Liver (tissue), 9 donors: Measurements from ENCODE around the gene KDM3B. TPM values are rescaled to one million over a fixed set of nuclear protein-coding genes. Genes with fewer than 3 reads are reported as not detected.

Experiments
- DNase-seq: peaks from one replicate; pipeline ENCODE4 v3.0.0-alpha.2; 2017; ENCODE audit warnings: low spot score
- H3K27ac ChIP-seq, 2 donors: one replicate each; pipeline ENCODE4 v1.7.0; 2013; ENCODE audit warnings: inconsistent platforms in 2 of 2, low read length in 2 of 2, control low read depth in 1 of 2, low read depth in 1 of 2, mild to moderate bottlenecking in 1 of 2
- H3K27me3 ChIP-seq, 4 donors: one replicate each; pipeline versions ENCODE4 v1.6.1 to v1.7.0; 2013; ENCODE audit warnings: low read length in 3 of 4, inconsistent platforms in 1 of 4, mild to moderate bottlenecking in 1 of 4, moderate library complexity in 1 of 4; ENCODE audit not compliant: control insufficient read depth in 4 of 4, insufficient read depth in 4 of 4
- H3K36me3 ChIP-seq, 4 donors: one replicate each; pipeline versions ENCODE4 v1.6.1 to v1.7.0; 2013; ENCODE audit warnings: low read length in 3 of 4, mild to moderate bottlenecking in 3 of 4, low read depth in 1 of 4, moderate library complexity in 1 of 4; ENCODE audit not compliant: control insufficient read depth in 4 of 4, insufficient read depth in 3 of 4
- H3K4me1 ChIP-seq, 4 donors: one replicate each; pipeline versions ENCODE4 v1.6.1 to v1.7.0; 2013; ENCODE audit warnings: low read length in 3 of 4, mild to moderate bottlenecking in 3 of 4, moderate library complexity in 1 of 4; ENCODE audit not compliant: control insufficient read depth in 4 of 4, insufficient read depth in 4 of 4
- H3K4me3 ChIP-seq, 3 donors: one replicate each; pipeline versions ENCODE4 v1.6.1 to v1.7.0; 2013; ENCODE audit warnings: low read length in 3 of 3, control low read depth in 1 of 3, low read depth in 1 of 3, mild to moderate bottlenecking in 1 of 3
- H3K9ac ChIP-seq, 2 donors: one replicate each; pipeline ENCODE4 v1.7.0; 2013; ENCODE audit warnings: low read length in 2 of 2, mild to moderate bottlenecking in 2 of 2, moderate library complexity in 2 of 2, control low read depth in 1 of 2, low read depth in 1 of 2
- H3K9me3 ChIP-seq, 4 donors: one replicate each; pipeline versions ENCODE4 v1.6.1 to v1.7.0; 2013; ENCODE audit warnings: low read length in 3 of 4; ENCODE audit not compliant: control insufficient read depth in 4 of 4
- ATF3 ChIP-seq: IDR thresholded peaks from 2 replicates; pipeline ENCODE4 v1.6.1; 2016; ENCODE audit warnings: antibody characterized with exemption
- CTCF ChIP-seq: fragments of 150-350 bp; IDR thresholded peaks from 2 replicates; pipeline ENCODE4 v1.5.1; 2017; ENCODE audit warnings: improper control_type of control experiment, low read depth, low read length; ENCODE audit not compliant: missing input control
- EGR1 ChIP-seq, 2 donors: IDR thresholded peaks; 2 replicates each; pipeline ENCODE4 v1.6.1; 2016 to 2018; ENCODE audit warnings: antibody characterized with exemption in 2 of 2, low read depth in 2 of 2
- FOXA1 ChIP-seq: IDR thresholded peaks from 2 replicates; pipeline ENCODE4 v1.6.1; 2016; ENCODE audit warnings: antibody characterized with exemption
- FOXA2 ChIP-seq: IDR thresholded peaks from 2 replicates; pipeline ENCODE4 v1.6.1; 2016; ENCODE audit warnings: antibody characterized with exemption
- GABPA ChIP-seq, 2 donors: IDR thresholded peaks in 1 of 2; conservative IDR thresholded peaks in 1 of 2; 2 replicates each; pipeline ENCODE4 v1.6.1; 2016; ENCODE audit warnings: antibody characterized with exemption in 2 of 2, mild to moderate bottlenecking in 1 of 2, moderate library complexity in 1 of 2
- HNF4A ChIP-seq, 2 donors: conservative IDR thresholded peaks; 2 replicates each; pipeline ENCODE4 v1.6.1; 2016; ENCODE audit warnings: antibody characterized with exemption in 2 of 2, mild to moderate bottlenecking in 2 of 2
- HNF4G ChIP-seq: IDR thresholded peaks from 2 replicates; pipeline ENCODE4 v1.6.1; 2016; ENCODE audit warnings: antibody characterized with exemption
- JUND ChIP-seq, 2 donors: IDR thresholded peaks; 2 replicates each; pipeline ENCODE4 v1.6.1; 2016; ENCODE audit warnings: antibody characterized with exemption in 2 of 2
- NR2F2 ChIP-seq: IDR thresholded peaks from 2 replicates; pipeline ENCODE4 v1.6.1; 2016; ENCODE audit warnings: antibody characterized with exemption
- RAD21 ChIP-seq, 2 donors: IDR thresholded peaks; 2 replicates each; pipeline ENCODE4 v1.6.1; 2016; ENCODE audit warnings: antibody characterized with exemption in 2 of 2, mild to moderate bottlenecking in 2 of 2
- RXRA ChIP-seq, 2 donors: IDR thresholded peaks; 2 replicates each; pipeline ENCODE4 v1.6.1; 2017 to 2018; ENCODE audit warnings: antibody characterized with exemption in 2 of 2, mild to moderate bottlenecking in 1 of 2
- SP1 ChIP-seq: IDR thresholded peaks from 2 replicates; pipeline ENCODE4 v1.6.1; 2018; ENCODE audit warnings: antibody characterized with exemption, mild to moderate bottlenecking
- TAF1 ChIP-seq: conservative IDR thresholded peaks from 2 replicates; pipeline ENCODE4 v1.6.1; 2016; ENCODE audit warnings: antibody characterized with exemption, mild to moderate bottlenecking
- YY1 ChIP-seq: IDR thresholded peaks from 2 replicates; pipeline ENCODE4 v1.6.1; 2016; ENCODE audit warnings: antibody characterized with exemption, mild to moderate bottlenecking
- WGBS: extraction: QIAGEN DNeasy Blood & Tissue Kit; methylation state at CpG from one replicate; pipeline ENCODE4 v1.1.7; 2013; 5-methylcytosine and 5-hydroxymethylcytosine counted together
- polyA plus RNA-seq, 2 donors: library from polyadenylated mRNA; stranded (reverse) in 1 of 2; unstranded in 1 of 2; fragments of 200-250 nt in 1 of 2; fragments of >200 nt in 1 of 2; fragmentation: Nextera tagmentation in 1 of 2; extraction: Ambion mirVana in 1 of 2; gene quantifications; one replicate each; pipeline versions ENCODE4 v1.2.1 to v1.2.3, GENCODE V29; 2013 to 2015
- total RNA-seq, 2 donors: library from RNA; depleted of rRNA; stranded (reverse); fragments of >200 nt; gene quantifications; one replicate each; pipeline ENCODE4 v1.2.3, GENCODE V29; 2014
- TF ChIP-seq, protein P1 (sequence below): IDR thresholded peaks from 2 replicates; pipeline ENCODE4 v1.6.1; 2016; ENCODE audit warnings: antibody characterized with exemption
- TF ChIP-seq, protein P2 (sequence below): IDR thresholded peaks from 2 replicates; pipeline ENCODE4 v1.6.1; 2016; ENCODE audit warnings: antibody characterized with exemption, mild to moderate bottlenecking
- TF ChIP-seq, protein P3 (sequence below): IDR thresholded peaks from 2 replicates; pipeline ENCODE4 v1.6.1; 2016; ENCODE audit warnings: antibody characterized with exemption
- donor health status: healthy.
- donor health status: healthy.
- donor health status: healthy.
- donor health status: healthy.
- donor health status: healthy.

The KDM3B gene
- total and polyA plus RNA-seq, 4 donors, result 6.8 to 39.6 (median 18.8) TPM

DNA sequence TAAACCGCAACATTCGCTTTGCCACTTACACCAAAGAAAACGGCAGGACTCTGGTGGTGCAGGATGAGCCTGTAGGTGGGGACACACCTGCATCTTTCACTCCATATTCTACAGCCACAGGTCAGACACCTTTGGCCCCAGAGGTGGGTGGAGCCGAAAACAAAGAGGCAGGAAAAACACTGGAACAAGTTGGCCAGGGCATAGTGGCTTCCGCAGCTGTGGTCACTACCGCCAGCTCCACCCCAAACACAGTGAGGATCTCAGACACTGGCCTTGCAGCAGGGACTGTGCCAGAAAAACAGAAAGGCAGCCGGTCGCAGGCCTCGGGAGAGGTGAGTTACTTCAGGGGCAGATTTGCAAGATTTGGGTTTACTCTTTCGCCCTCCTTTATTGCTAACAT lies 33.8 kb downstream of the KDM3B start:
- H3K9me3 ChIP-seq, result no peaks in the 10 kb centered on the region
- H3K36me3 ChIP-seq, result peaks cover 16 to 48% (median 36%) of the 10 kb centered on the region in 4 donors
- no peak overlapping the region for H3K27ac ChIP-seq
- H3K9ac ChIP-seq, result no peak overlapping the region
- 93% methylated on average over 10 of the region's 10 CpGs for WGBS
- H3K27me3 ChIP-seq, result no peaks in the 10 kb centered on the region
- TF ChIP-seq GABPA (IDR thresholded peaks at IDR 0.05 in 1 of 2, conservative IDR thresholded peaks at IDR 0.05 in 1 of 2) (no peak), HNF4G (no peak), FOXA2 (no peak), RXRA (IDR thresholded peaks at IDR 0.05) (no peak), SP1 (no peak), HNF4A (conservative IDR thresholded peaks at IDR 0.05) (no peak), JUND (IDR thresholded peaks at IDR 0.05) (no peak), YY1 (no peak), TAF1 (no peak), CTCF (no peak), ATF3 (no peak), RAD21 (IDR thresholded peaks at IDR 0.05) (no peak), EGR1 (IDR thresholded peaks at IDR 0.05; ENCODE audit: low read depth in 2 of 2) (no peak), NR2F2 (no peak), FOXA1 (no peak)
- TF ChIP-seq, protein P1, sequence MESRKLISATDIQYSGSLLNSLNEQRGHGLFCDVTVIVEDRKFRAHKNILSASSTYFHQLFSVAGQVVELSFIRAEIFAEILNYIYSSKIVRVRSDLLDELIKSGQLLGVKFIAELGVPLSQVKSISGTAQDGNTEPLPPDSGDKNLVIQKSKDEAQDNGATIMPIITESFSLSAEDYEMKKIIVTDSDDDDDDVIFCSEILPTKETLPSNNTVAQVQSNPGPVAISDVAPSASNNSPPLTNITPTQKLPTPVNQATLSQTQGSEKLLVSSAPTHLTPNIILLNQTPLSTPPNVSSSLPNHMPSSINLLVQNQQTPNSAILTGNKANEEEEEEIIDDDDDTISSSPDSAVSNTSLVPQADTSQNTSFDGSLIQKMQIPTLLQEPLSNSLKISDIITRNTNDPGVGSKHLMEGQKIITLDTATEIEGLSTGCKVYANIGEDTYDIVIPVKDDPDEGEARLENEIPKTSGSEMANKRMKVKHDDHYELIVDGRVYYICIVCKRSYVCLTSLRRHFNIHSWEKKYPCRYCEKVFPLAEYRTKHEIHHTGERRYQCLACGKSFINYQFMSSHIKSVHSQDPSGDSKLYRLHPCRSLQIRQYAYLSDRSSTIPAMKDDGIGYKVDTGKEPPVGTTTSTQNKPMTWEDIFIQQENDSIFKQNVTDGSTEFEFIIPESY, result no peak
- TF ChIP-seq, protein P2, sequence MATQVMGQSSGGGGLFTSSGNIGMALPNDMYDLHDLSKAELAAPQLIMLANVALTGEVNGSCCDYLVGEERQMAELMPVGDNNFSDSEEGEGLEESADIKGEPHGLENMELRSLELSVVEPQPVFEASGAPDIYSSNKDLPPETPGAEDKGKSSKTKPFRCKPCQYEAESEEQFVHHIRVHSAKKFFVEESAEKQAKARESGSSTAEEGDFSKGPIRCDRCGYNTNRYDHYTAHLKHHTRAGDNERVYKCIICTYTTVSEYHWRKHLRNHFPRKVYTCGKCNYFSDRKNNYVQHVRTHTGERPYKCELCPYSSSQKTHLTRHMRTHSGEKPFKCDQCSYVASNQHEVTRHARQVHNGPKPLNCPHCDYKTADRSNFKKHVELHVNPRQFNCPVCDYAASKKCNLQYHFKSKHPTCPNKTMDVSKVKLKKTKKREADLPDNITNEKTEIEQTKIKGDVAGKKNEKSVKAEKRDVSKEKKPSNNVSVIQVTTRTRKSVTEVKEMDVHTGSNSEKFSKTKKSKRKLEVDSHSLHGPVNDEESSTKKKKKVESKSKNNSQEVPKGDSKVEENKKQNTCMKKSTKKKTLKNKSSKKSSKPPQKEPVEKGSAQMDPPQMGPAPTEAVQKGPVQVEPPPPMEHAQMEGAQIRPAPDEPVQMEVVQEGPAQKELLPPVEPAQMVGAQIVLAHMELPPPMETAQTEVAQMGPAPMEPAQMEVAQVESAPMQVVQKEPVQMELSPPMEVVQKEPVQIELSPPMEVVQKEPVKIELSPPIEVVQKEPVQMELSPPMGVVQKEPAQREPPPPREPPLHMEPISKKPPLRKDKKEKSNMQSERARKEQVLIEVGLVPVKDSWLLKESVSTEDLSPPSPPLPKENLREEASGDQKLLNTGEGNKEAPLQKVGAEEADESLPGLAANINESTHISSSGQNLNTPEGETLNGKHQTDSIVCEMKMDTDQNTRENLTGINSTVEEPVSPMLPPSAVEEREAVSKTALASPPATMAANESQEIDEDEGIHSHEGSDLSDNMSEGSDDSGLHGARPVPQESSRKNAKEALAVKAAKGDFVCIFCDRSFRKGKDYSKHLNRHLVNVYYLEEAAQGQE, result no peak
- TF ChIP-seq, protein P3, sequence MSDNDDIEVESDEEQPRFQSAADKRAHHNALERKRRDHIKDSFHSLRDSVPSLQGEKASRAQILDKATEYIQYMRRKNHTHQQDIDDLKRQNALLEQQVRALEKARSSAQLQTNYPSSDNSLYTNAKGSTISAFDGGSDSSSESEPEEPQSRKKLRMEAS, result no peak
- DNase-seq, result no peak
- H3K4me1 ChIP-seq, result no peaks in the 10 kb centered on the region
- no peak overlapping the region for H3K4me3 ChIP-seq
